WTC11 (cell line): Measurements from ENCODE around the gene LCN1. TPM values are rescaled to one million over a fixed set of nuclear protein-coding genes. Genes with fewer than 3 reads are reported as not detected.

Experiments
- ATAC-seq: fragments of 200-7000 bp; cut with Tn5 transposase; 2 replicates; pipeline ENCODE4 v1.10.0; 2021; ENCODE audit warnings: mild to moderate bottlenecking, moderate library complexity
- CTCF ChIA-PET: fragments of 300-600 bp; sonication (Branson Sonifier 250); formaldehyde crosslinking; loops from one replicate; lab custom pipeline; 2021; ENCODE audit warnings: antibody characterized with exemption; lab: Charles Lee
- POLR2A ChIA-PET: fragments of 350-600 bp; sonication (Branson Sonifier 250); formaldehyde crosslinking; loops from one replicate; lab custom pipeline; 2021; ENCODE audit warnings: antibody characterized with exemption; lab: Charles Lee
- DNase-seq: peaks from one replicate; pipeline ENCODE4 v3.0.0; 2021; ENCODE audit warnings: low spot score
- H3K27ac Mint-ChIP-seq: 2 replicates; pipeline ENCODE4 v1.8.0; 2021; ENCODE audit warnings: mixed read lengths
- H3K27me3 Mint-ChIP-seq: 2 replicates; pipeline ENCODE4 v1.8.0; 2021; ENCODE audit warnings: low read depth, mild to moderate bottlenecking, moderate library complexity, mixed read lengths
- H3K36me3 Mint-ChIP-seq: 2 replicates; pipeline ENCODE4 v1.8.0; 2021; ENCODE audit warnings: mixed read lengths
- H3K4me1 Mint-ChIP-seq: 2 replicates; pipeline ENCODE4 v1.8.0; 2022; ENCODE audit warnings: mixed read lengths
- H3K4me3 Mint-ChIP-seq: 2 replicates; pipeline ENCODE4 v1.8.0; 2021; ENCODE audit warnings: mild to moderate bottlenecking, moderate library complexity, mixed read lengths
- H3K9me3 Mint-ChIP-seq: 2 replicates; pipeline ENCODE4 v1.8.0; 2021; ENCODE audit warnings: mixed read lengths
- ARID4B ChIP-seq: sonication (generic); formaldehyde crosslinking; IDR thresholded peaks from 2 replicates; pipeline ENCODE4 v1.8.0; 2023; ENCODE audit warnings: missing genetic modification reagents, mild to moderate bottlenecking, borderline replicate concordance
- ATF1 ChIP-seq: sonication (generic); formaldehyde crosslinking; IDR thresholded peaks from 2 replicates; pipeline ENCODE4 v1.8.1; 2023; ENCODE audit warnings: mild to moderate bottlenecking, moderate library complexity, missing genetic modification reagents
- GTF2I ChIP-seq: fragments of 250-450 bp; sonication (Bioruptor Pico); conservative IDR thresholded peaks from 2 replicates; pipeline ENCODE4 v1.4.0; 2021; ENCODE audit warnings: mild to moderate bottlenecking
- HMGA2 ChIP-seq: fragments of 250-450 bp; sonication (Bioruptor Pico); IDR thresholded peaks from 2 replicates; pipeline ENCODE4 v1.4.0; 2021; ENCODE audit warnings: mild to moderate bottlenecking, moderate library complexity
- IRF2 ChIP-seq: sonication (generic); formaldehyde crosslinking; IDR thresholded peaks from 2 replicates; pipeline ENCODE4 v1.8.0; 2022; ENCODE audit warnings: low read depth, missing genetic modification reagents, borderline replicate concordance
- JAZF1 ChIP-seq: fragments of 250-450 bp; sonication (Bioruptor Pico); IDR thresholded peaks from 2 replicates; pipeline ENCODE4 v1.9.0; 2021; ENCODE audit warnings: moderate library complexity, mild to moderate bottlenecking, inconsistent platforms
- JUN ChIP-seq: sonication (generic); formaldehyde crosslinking; IDR thresholded peaks from 2 replicates; pipeline ENCODE4 v1.8.0; 2023; ENCODE audit warnings: mild to moderate bottlenecking, missing genetic modification reagents
- MYBL2 ChIP-seq: sonication (generic); formaldehyde crosslinking; IDR thresholded peaks from 2 replicates; pipeline ENCODE4 v1.8.1; 2023; ENCODE audit warnings: mild to moderate bottlenecking, moderate library complexity, missing genetic modification reagents
- NR2C2 ChIP-seq: sonication (generic); formaldehyde crosslinking; IDR thresholded peaks from 2 replicates; pipeline ENCODE4 v1.8.0; 2022; ENCODE audit warnings: mild to moderate bottlenecking, missing genetic modification reagents
- SOX15 ChIP-seq: fragments of 250-450 bp; sonication (Bioruptor Pico); IDR thresholded peaks from 2 replicates; pipeline ENCODE4 v1.9.0; 2021; ENCODE audit warnings: mild to moderate bottlenecking
- STAT6 ChIP-seq: sonication (generic); formaldehyde crosslinking; conservative IDR thresholded peaks from 2 replicates; pipeline ENCODE4 v1.8.1; 2023; ENCODE audit warnings: mild to moderate bottlenecking, low read depth, missing genetic modification reagents, moderate library complexity
- TEAD1 ChIP-seq: sonication (generic); formaldehyde crosslinking; IDR thresholded peaks from 2 replicates; pipeline ENCODE4 v1.8.0; 2022; ENCODE audit warnings: mild to moderate bottlenecking, missing genetic modification reagents
- ZNF416 ChIP-seq: fragments of 250-450 bp; sonication (Bioruptor Pico); IDR thresholded peaks from 2 replicates; pipeline ENCODE4 v1.9.0; 2021; ENCODE audit warnings: mild to moderate bottlenecking, inconsistent platforms
- ZNF423 ChIP-seq: fragments of 250-450 bp; sonication (Bioruptor Pico); IDR thresholded peaks from 2 replicates; pipeline ENCODE4 v2.1.2; 2022; ENCODE audit warnings: mild to moderate bottlenecking, moderate library complexity
- ZNF512 ChIP-seq: sonication (generic); formaldehyde crosslinking; IDR thresholded peaks from 2 replicates; pipeline ENCODE4 v1.8.1; 2022; ENCODE audit warnings: missing genetic modification reagents, borderline replicate concordance
- total RNA-seq: library from RNA; stranded (reverse); gene quantifications from 3 replicates; pipeline ENCODE4 v1.2.3, GENCODE V29; 2021
- TF ChIP-seq, protein P1 (sequence below): fragments of 250-450 bp; sonication (Bioruptor Pico); IDR thresholded peaks from 2 replicates; pipeline ENCODE4 v1.9.0; 2021; ENCODE audit warnings: moderate library complexity, mild to moderate bottlenecking, inconsistent platforms, borderline replicate concordance
- TF ChIP-seq, protein P2 (sequence below): sonication (generic); formaldehyde crosslinking; IDR thresholded peaks from 2 replicates; pipeline ENCODE4 v1.8.1; 2023; ENCODE audit warnings: mild to moderate bottlenecking, missing genetic modification reagents
- TF ChIP-seq, protein P3 (sequence below): sonication (generic); formaldehyde crosslinking; IDR thresholded peaks from 2 replicates; pipeline ENCODE4 v1.8.1; 2023; ENCODE audit warnings: mild to moderate bottlenecking, missing genetic modification reagents, moderate library complexity
- TF ChIP-seq, protein P4 (sequence below): fragments of 200-600 bp; IDR thresholded peaks from 2 replicates; pipeline ENCODE4 v1.8.0; 2022; ENCODE audit warnings: antibody characterized with exemption

Gene LCN1
- total RNA-seq, 1 experiment from 2014 or later: not detected

GRCh38 chr9:135572233-135572632 lies 51.0 kb downstream of the LCN1 start (continued):
- no peak for TF ChIP-seq HMGA2 (CRISPR knock-in tag)

- H3K27me3 Mint-ChIP-seq: no peaks in the 10 kb centered on the region
- peaks cover 9% of the 10 kb centered on the region for H3K4me1 Mint-ChIP-seq
- CTCF ChIA-PET: no interaction called here
- no peak for ATAC-seq
- H3K27ac Mint-ChIP-seq: no peak overlapping the region
- peaks cover 15% of the 10 kb centered on the region for H3K9me3 Mint-ChIP-seq
- peaks cover 12% of the 10 kb centered on the region for H3K36me3 Mint-ChIP-seq
- TF ChIP-seq, protein P1, sequence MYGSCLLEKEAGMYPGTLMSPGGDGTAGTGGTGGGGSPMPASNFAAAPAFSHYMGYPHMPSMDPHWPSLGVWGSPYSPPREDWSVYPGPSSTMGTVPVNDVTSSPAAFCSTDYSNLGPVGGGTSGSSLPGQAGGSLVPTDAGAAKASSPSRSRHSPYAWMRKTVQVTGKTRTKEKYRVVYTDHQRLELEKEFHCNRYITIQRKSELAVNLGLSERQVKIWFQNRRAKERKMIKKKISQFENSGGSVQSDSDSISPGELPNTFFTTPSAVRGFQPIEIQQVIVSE (CRISPR knock-in tag): no peak
- TF ChIP-seq SOX15 (CRISPR knock-in tag) (no peak), ARID4B (CRISPR knock-in tag) (no peak), JUN (CRISPR knock-in tag) (no peak), NR2C2 (CRISPR knock-in tag) (no peak)
- TF ChIP-seq, protein P2, sequence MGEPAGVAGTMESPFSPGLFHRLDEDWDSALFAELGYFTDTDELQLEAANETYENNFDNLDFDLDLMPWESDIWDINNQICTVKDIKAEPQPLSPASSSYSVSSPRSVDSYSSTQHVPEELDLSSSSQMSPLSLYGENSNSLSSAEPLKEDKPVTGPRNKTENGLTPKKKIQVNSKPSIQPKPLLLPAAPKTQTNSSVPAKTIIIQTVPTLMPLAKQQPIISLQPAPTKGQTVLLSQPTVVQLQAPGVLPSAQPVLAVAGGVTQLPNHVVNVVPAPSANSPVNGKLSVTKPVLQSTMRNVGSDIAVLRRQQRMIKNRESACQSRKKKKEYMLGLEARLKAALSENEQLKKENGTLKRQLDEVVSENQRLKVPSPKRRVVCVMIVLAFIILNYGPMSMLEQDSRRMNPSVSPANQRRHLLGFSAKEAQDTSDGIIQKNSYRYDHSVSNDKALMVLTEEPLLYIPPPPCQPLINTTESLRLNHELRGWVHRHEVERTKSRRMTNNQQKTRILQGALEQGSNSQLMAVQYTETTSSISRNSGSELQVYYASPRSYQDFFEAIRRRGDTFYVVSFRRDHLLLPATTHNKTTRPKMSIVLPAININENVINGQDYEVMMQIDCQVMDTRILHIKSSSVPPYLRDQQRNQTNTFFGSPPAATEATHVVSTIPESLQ (CRISPR knock-in tag): no peak
- TF ChIP-seq, all 79 proteins: peak for 0
- DNase-seq: no peak
- POLR2A ChIA-PET: no interaction called here
- no peak overlapping the region for H3K4me3 Mint-ChIP-seq
Measured at GRCh38 chr9:135573124-135573523, 51.9 kb downstream of the LCN1 start.

- POLR2A ChIA-PET: no interaction called here
- ATAC-seq (no peak), DNase-seq (no peak)
- TF ChIP-seq, protein P3, sequence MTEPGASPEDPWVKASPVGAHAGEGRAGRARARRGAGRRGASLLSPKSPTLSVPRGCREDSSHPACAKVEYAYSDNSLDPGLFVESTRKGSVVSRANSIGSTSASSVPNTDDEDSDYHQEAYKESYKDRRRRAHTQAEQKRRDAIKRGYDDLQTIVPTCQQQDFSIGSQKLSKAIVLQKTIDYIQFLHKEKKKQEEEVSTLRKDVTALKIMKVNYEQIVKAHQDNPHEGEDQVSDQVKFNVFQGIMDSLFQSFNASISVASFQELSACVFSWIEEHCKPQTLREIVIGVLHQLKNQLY (CRISPR knock-in tag): no peak
- TF ChIP-seq ZNF423 (CRISPR knock-in tag) (no peak), IRF2 (no peak), JAZF1 (CRISPR knock-in tag) (no peak), ZNF416 (no peak), MYBL2 (CRISPR knock-in tag) (no peak), ZNF512 (CRISPR knock-in tag) (no peak), STAT6 (CRISPR knock-in tag) (no peak), ATF1 (no peak), TEAD1 (CRISPR knock-in tag) (no peak), GTF2I (no peak)
- TF ChIP-seq, protein P1 (CRISPR knock-in tag): no peak
- TF ChIP-seq, protein P4, sequence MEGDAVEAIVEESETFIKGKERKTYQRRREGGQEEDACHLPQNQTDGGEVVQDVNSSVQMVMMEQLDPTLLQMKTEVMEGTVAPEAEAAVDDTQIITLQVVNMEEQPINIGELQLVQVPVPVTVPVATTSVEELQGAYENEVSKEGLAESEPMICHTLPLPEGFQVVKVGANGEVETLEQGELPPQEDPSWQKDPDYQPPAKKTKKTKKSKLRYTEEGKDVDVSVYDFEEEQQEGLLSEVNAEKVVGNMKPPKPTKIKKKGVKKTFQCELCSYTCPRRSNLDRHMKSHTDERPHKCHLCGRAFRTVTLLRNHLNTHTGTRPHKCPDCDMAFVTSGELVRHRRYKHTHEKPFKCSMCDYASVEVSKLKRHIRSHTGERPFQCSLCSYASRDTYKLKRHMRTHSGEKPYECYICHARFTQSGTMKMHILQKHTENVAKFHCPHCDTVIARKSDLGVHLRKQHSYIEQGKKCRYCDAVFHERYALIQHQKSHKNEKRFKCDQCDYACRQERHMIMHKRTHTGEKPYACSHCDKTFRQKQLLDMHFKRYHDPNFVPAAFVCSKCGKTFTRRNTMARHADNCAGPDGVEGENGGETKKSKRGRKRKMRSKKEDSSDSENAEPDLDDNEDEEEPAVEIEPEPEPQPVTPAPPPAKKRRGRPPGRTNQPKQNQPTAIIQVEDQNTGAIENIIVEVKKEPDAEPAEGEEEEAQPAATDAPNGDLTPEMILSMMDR: no peak
Measured at GRCh38 chr9:135574331-135574730, 53.1 kb downstream of the LCN1 start.

More at GRCh38 chr9:135574331-135574730, 53.1 kb downstream of the LCN1 start:
- CTCF ChIA-PET: interaction anchor here (0.6 kb wide), 1 partner anchor 18 kb away, joined by 3 read pairs; no protein-coding TSS in a partner anchor
- peaks cover 9% of the 10 kb centered on the region for H3K4me1 Mint-ChIP-seq
- peaks cover 6% of the 10 kb centered on the region for H3K9me3 Mint-ChIP-seq
- peaks cover 6% of the 10 kb centered on the region for H3K36me3 Mint-ChIP-seq
- H3K4me3 Mint-ChIP-seq: no peak overlapping the region
- H3K27me3 Mint-ChIP-seq: no peaks in the 10 kb centered on the region
- no peak overlapping the region for H3K27ac Mint-ChIP-seq
